Heart left ventricle (tissue), 13 donors: ENCODE data around the gene MXI1.

Source experiments
- CTCF ChIP-seq, 12 donors: fragments of 200-600 bp; sonication (generic) in 4 of 12; IDR thresholded peaks; one replicate each; pipeline versions ENCODE4 v1.5.0 to v1.8.0; 2018 to 2022; ENCODE audit warnings: antibody characterized with exemption in 12 of 12, mild to moderate bottlenecking in 5 of 12
- POLR2A ChIP-seq, 2 donors: fragments of 450-650 bp; IDR thresholded peaks; one replicate each; pipeline ENCODE4 v1.6.1; 2017; ENCODE audit warnings: antibody characterized with exemption in 2 of 2, mild to moderate bottlenecking in 2 of 2, moderate library complexity in 2 of 2
- donor health status: ischemic (EF 13 %, LVEDD 7.1; RV severe dilation, severe dysfunction).
- donor health status: DM: no; HTN: yes; CAD: no.
- donor health status: DM: no; HTN: no; CAD: no.
- donor health status: ischemic (EF 25% LVEDD 6.9; RV normal size, moderate dysfunction).
- donor health status: ischemic (EF 25% LVEDD 5.7; RV mildly dilated, moderate dysfunction).
- donor health status: ischemic (EF 35%, LVEDD 5.7; RV mildly dilated, moderate dysfunction).
- donor health status: nonischemic (EF 11% LVEDD 7.7; RV severe dilation, severe dysfunction).
- donor health status: DM: yes; HTN: yes; CAD: no.
- donor health status: PGD.
- donor health status: ischemic (EF 29% LVEDD 5.4; RV normal size, mild dysfunction).
- donor health status: nonischemic (EF 23%, LVEDD 6.1; RV moderate dilation, normal function).

DNA sequence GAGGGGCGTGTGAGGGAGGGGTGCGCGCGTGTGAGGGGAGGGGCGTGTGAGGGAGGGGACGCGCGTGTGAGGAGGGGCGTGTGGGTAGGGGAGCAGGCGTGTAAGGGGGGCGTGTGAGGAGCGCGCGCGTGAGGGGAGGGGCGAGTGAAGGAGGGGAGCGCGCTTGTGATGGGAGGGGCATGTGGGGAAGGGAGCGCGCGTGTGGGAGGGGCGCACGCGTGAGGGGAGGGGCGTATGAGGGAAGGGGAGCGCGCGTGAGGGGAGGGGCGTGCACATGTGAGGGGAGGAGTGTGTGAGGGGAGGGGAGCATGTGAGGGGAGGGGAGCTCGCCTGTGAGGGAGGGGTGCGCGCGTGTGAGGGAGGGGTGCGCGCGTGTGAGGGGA, 19.1 kb downstream of the MXI1 start:
- TF ChIP-seq POLR2A (IDR thresholded peaks at IDR 0.05) (no peak), CTCF (IDR thresholded peaks at IDR 0.05) (no peak)
